Esophagus muscularis mucosa (tissue), 3 donors: Measurements from ENCODE around the gene HPRT1.

ENCODE experiments used
- CTCF ChIP-seq, 3 experiments: fragments of 200-600 bp in 2 of 3; fragments of 450-650 bp in 1 of 3; sonication (generic) in 2 of 3; IDR thresholded peaks; one replicate each; pipeline ENCODE4 v1.5.1; 2017 to 2019; ENCODE audit warnings: antibody characterized with exemption in 3 of 3, mild to moderate bottlenecking in 2 of 3, moderate library complexity in 1 of 3
- POLR2AphosphoS5 ChIP-seq, 2 donors: sonication (generic); formaldehyde crosslinking; IDR thresholded peaks; one replicate each; pipeline ENCODE4 v1.6.1; 2017; ENCODE audit warnings: antibody characterized with exemption in 2 of 2

GRCh38 chrX:134470013-134470412, 10.0 kb downstream of the HPRT1 start:
- TF ChIP-seq CTCF (IDR thresholded peaks at IDR 0.05) (no peak), POLR2AphosphoS5 (IDR thresholded peaks at IDR 0.05) (no peak)
